ENCODE measurements around the gene ACSS1.

Gene ACSS1

GRCh38 chr20:25077610-25078169 is 19.8 kb upstream of the ACSS1 start:
- peak; percentile 64 for DNase-seq

DNA sequence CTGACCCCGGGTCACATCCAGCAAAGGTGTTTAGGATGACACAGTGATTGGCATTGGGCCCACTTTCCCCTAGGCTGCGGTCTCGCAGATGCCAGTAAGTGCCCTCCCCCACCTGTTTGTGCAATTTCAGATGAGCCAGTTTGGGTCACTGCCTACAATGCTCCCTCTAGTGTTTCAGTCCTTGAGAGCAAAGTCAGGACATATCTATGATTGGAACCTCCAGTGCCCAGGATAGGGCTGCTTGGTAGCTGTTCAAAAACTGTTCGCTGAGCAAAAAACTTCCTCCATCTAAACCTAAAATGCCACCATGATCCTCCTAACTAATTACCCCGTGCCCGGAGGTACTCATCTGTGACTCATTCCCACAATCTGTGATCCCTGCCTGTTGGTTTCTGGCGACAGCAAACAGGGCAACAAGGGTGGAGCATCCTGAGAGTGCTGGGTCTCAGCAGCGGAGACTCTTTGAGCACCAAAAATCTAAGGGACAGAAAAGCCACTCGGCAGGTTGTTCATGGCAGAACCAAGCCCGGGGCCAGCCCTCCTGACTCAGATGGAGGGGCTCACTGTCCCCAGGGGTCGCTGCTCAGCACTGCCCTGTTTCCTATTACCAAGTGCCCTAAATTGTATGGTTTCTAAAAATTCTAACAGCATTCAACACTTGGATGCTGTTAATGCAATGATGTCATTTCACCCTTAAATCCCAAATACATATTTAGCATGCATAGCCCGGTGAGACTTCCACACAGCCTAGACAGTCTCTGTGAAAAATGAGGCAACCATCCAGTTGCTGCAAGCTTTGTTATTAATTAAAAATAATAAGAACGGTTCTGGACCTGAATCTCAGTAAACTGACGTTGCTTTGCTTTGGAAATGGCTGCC is 19.0 kb upstream of the ACSS1 start:
- DNase-seq = peak; percentile 52

GRCh38 chr20:25076201-25076600 is 18.3 kb upstream of the ACSS1 start:
- peak; percentile 11 for DNase-seq

DNA sequence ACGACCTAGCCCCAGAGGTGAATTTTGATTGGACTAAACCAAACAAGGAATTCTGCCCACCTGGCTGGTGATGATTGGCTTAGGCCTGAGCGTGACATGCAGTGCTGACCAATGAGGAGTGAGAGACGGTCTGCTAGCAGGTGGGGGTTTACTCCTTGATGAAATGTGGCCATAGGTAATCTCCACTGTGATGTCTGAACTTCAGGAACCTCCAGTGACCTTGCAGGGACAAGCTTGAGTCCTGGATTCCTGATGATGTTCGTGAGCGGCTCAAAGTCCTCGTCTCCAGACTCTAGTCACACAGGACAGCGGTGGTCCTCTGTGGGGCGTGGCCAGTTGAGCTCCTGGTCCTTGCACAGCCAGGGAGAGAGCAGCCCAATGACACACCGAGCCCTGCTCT is 15.6 kb upstream of the ACSS1 start:
- DNase-seq = peak; percentile 30

GRCh38 chr20:25072226-25072811 is 14.4 kb upstream of the ACSS1 start:
- DNase-seq = peak; percentile 22

GRCh38 chr20:25071734-25072133 is 13.8 kb upstream of the ACSS1 start:
- peak; percentile 42 for DNase-seq

- peak; percentile 40 for DNase-seq
Measured at GRCh38 chr20:25070821-25071473, 13.0 kb upstream of the ACSS1 start.

DNA sequence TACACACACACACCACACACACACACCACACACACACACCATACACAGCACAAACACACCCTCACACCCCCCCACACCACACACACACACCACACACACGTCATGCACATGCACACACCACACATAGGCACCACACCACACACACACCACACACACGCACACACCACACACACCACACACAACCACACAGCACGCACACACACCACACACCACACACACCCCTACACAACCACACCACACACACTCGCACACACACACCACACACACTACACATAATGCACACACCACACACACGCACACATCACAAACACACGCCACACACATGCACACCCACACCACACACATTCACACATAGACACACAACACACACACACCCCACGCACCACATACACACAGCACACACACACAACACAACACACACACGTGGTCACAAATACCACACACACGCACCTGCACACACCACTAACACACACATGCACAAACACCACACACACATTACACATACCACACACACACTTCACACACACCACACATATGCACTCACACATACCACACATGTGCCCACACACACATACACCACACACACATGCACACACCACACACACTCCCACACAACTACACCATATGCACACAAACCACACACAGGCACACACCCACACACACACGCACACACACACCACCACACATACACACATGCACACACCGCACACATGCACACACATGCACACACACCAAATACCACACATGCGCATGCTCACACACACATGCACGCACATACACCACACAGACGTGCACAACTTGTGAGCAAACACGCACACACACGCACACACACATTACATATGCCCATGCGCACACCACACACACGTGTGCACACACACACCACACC is 9.4 kb upstream of the ACSS1 start:
- DNase-seq = no peak

DNA sequence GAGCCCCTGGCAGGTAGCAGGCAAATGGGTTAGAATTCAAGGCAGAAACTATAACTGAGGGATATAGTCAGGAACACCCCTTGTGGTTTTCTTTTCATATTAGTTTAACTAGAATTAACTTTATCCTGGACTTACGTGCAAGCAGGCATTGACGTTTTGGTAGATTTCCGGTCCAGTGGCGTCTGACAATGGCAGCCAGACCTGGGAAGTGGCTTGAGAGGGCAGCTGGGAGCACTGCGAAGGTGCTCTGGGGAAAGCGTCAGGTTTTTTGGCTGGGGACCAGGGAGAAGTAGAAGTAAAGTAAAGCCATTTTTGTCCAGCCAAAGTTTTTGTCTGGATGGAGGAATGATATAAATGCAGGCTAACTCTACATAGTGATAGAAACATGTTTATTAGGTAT is 8.4 kb upstream of the ACSS1 start:
- DNase-seq = no peak

DNA sequence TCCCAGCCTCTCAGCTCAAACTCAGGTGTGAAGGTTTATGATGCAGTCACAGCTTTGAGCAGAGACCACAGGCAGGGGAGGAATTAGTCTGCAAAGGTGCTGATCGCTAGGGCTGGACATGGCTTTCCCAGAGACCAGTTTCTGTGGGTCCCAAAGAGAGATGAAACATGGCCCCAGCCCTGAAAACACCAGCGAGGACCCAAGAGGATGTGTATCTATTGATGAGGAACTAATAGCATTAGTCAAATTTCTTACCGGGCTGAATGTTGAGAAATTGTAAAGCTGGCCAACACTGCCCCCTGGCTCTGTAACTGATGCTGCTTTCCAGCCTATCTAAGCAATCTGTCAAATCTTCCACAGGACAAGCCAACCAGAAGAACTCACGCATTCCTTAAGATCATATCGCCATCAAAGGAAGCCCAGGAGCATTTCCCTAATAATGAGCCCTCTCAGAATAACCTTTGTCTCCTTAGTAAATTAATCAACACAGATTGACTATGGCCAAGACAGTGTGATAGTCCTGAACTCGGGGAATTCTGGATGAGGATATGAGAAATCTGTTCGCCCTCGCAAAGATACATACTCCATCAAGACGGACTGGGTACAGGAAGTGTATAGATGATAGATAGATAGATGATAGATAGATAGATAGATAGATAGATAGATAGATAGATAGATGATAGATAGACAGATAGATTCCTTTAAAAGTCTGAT is 7.8 kb upstream of the ACSS1 start:
- DNase-seq = no peak

DNA sequence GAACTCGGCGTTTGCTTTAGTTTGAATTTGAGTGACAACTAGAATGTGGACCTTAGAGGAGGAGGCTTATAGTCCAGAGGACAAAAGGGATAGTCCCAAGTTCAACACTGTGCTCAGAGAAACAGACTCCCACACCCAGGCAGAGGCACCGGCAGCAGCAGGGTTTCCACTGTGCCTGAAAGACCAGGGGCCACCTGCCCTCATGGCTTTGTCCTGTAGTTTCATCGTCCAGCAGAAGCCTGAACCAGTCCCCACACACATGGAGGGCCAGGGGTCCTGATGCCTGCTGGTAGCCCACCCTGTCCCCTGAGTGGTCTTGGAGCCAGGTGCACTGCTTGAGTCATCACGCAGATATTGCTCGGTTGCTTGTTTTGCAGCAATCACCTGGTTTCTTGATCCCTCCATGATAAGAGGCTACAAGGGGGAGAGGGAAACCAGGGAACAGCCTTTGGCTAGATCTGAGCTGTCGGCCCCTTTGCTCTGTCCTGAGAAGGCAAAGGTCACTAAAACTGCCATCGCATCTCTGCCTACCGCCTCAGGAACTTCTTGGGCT is 7.2 kb upstream of the ACSS1 start:
- DNase-seq = no peak

GRCh38 chr20:25064561-25065071 is 6.7 kb upstream of the ACSS1 start:
- DNase-seq = no peak

- no peak for DNase-seq
Measured at GRCh38 chr20:25063981-25064380, 6.0 kb upstream of the ACSS1 start.

DNA sequence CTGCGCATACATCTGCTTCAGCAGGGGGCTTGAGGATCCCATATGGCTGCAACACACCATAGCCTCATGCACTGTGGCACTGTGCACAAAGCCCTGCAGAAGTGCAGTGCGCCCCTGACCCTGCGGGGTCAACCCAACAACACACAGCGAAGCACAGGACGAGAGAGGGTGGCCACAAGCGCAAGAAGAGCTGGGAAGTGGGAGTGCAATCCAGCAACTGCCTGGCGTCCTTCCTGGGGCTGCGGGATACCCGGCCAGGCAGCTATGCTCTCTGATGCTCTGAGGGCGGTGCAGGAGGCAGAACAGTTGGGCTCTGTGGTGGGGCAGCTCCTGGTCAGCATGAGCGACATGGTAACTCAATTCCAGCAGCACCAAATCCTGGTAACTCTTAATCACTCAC is 5.6 kb upstream of the ACSS1 start:
- no peak for DNase-seq

GRCh38 chr20:25062841-25063240 is 4.9 kb upstream of the ACSS1 start:
- no peak for DNase-seq

GRCh38 chr20:25061821-25062530 is 4.0 kb upstream of the ACSS1 start:
- DNase-seq = no peak

- no peak for DNase-seq
Measured at GRCh38 chr20:25061103-25061799, 3.3 kb upstream of the ACSS1 start.

DNA sequence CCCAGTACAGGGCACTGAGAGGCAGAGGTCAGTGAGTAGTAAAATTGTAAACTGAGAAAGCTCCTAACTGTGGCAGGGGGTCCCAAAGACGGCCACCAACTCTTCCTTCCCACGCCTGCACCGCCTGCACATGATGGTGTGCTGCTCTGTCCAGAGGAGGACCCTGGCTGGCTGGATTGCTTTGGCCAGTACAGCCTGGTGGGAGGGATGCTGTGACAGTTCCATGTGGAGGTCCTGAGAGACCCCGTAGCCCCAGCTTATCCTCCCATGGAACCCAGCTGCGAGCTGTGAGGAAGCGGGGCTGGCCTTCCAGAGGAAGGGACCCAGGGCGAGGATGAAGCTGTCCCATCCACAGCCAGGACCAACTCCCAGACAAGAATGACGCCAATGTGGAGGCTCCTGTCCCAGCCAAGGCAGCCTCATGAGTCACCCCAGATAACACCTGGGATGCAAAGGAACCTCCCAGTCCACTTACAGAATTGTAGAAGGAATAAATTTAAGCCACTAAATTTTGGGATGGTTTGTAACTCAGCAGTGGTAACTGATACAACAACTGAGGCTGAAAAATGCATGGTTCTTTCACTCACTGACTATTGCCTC is 2.0 kb upstream of the ACSS1 start:
- DNase-seq = no peak

All from islet precursor cell (in vitro differentiated cells).